NCI-H128 (cell line): ENCODE measurements around the gene XRCC4.
A peak's percentile ranks its signal among the peaks of the same experiment; 100 is the strongest.

Source experiments
- DNase-seq: peaks from one replicate; lab custom pipeline; 2025; ENCODE audit not compliant: unreplicated experiment; lab: John Stamatoyannopoulos, UW

The XRCC4 gene

GRCh38 chr5:83172011-83172410 is 94.7 kb downstream of the XRCC4 start:
- no peak for DNase-seq

GRCh38 chr5:83172655-83173054 is 95.3 kb downstream of the XRCC4 start:
- DNase-seq, result no peak

- no peak for DNase-seq
Measured at GRCh38 chr5:83173826-83174225, 96.5 kb downstream of the XRCC4 start.

GRCh38 chr5:83177803-83178202 is 100.5 kb downstream of the XRCC4 start:
- no peak for DNase-seq

- no peak for DNase-seq
Measured at GRCh38 chr5:83179966-83180365, 102.6 kb downstream of the XRCC4 start.

- no peak for DNase-seq
Measured at GRCh38 chr5:83184534-83184933, 107.2 kb downstream of the XRCC4 start.

GRCh38 chr5:83192947-83193346 is 115.6 kb downstream of the XRCC4 start:
- no peak for DNase-seq

DNA sequence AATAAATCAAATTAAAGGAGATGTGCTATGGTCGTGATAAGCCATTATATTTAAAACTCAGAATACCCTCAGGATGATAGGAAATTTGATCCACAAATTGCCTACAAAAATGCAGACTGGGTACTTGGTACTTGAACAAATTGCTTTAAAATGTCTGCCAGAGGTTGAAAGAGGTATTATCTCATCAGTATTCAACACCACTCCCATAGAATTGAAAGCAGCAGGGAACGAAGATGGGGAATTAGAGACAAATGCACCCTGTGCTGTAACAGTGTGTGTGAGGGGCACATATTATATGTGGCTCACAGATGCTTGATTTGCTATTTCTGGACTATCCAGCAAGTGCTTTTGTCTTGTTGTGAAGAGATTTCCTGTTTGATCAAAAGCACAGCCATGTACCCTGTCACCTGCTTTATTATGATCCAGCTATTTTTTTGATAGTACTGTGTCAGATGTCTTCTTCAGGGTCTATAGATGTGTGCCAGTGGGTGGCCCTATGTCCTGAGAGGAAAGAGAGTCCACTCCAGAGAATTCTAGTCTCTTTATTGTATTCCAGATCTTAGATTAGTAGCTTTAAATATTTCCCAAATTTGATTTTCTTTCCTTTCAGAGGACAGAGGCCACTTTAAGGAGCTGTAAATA is 120.1 kb downstream of the XRCC4 start:
- DNase-seq, result peak; percentile 11

- no peak for DNase-seq
Measured at GRCh38 chr5:83199126-83199525, 121.8 kb downstream of the XRCC4 start.

DNA sequence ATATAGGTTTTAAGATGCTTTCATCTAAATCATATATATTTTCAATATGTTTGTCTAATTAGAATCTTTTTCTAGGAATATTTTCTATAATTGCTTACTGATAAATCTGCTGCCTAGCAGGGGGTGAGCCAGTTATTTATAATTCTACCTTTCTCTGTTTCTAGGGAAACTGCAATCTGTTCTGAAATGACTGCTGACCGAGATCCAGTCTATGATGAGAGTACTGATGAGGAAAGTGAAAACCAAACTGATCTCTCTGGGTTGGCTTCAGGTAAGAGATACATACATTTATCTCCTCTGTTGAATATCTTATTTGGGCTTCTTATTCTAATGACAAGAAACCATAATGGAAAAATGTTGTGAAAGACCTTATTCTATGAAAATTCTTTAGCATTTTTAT is 127.3 kb downstream of the XRCC4 start:
- no peak for DNase-seq

GRCh38 chr5:83209963-83210362 is 132.6 kb downstream of the XRCC4 start:
- no peak for DNase-seq

DNA sequence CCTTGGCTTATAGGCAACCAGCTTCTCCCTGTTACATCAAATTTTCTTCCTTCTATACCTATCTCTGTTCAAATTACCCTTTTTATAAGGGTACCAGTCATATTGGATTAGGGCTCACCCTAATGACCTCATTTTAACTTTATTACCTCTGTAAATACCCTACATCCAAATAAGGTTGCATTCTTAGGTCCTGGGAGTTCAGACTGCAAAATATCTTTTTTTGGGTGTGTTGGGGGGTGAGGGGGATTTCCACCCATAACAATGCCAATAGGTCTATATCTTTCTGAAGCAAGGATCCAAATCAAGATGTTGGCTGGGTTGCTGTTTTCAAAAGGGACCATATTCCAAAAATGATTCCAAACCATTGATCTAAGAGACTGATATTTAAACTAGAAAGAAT is 141.7 kb downstream of the XRCC4 start:
- DNase-seq, result no peak

DNA sequence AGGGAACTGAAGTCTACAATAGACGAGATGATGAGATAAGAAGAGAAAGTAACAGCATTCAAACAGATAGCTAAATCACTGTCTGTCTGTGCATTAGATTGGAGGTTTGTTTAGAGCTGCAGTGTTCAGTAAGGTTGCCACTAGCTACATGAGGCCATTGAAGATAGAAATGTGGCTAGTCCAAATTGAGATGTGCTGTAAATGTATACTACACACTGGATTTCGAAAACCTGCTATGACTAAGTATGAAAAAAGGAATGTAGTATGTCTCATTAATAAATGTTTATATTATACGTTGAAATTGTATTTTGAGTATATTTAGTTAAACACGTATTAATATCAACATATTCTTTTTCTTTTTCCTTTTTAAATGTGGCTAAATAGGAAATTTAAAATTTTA is 142.1 kb downstream of the XRCC4 start:
- DNase-seq, result no peak

DNA sequence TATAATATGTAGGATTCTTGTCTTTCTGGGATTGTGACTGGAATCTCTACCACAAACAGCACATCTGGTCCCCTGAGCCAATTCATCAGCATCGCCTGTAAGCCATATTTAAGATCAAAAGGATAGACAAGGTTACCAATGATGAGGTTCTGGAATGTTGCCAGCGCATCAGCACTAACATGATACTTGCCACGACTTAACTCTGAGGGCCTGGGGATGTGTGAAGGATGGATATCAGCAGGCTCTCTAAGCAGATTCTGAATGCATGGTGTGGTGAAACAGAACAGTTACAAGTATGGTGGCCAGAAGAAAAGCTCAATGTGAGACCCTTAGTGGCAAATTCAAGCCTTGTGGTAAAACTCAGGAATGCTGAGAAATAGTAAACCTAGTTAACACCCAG is 143.0 kb downstream of the XRCC4 start:
- no peak for DNase-seq

DNA sequence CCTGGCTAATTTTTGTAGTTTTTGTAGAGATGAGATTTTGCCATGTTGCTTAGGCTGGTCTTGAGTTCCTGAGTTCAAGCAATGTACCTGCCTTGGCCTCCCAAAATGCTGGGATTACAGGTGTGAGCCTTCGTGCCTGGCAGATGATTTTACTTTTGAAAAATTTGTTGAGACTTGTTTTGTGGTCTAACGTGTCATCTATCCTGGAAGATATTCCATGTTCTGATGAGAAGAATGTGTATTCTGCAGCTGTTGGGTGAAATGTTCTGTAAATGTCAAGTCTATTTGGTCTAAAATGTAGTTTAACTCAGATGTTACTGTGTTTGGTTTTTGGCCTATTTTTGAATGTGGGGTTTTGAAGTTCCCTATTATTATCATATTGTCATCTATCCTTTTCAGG is 145.6 kb downstream of the XRCC4 start:
- no peak for DNase-seq

- no peak for DNase-seq
Measured at GRCh38 chr5:83227611-83228010, 150.3 kb downstream of the XRCC4 start.

DNA sequence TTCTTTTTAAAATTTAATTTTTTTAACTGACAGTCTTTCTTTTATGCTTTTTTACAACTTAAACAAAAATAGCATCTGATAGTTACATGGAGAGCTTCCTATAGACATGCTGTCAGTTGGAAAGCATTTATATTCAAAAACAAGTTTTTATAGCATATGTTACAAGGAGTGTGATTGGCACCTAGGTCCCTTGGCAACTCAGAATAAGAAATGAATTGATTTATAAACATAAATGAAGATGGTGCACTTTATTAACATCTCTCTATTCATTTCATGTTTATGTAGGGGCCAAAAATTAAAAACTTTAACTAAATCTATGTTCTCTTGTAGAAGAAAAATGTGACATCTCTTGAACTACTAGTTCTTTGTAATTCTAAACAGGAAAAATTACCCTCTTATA is 153.2 kb downstream of the XRCC4 start:
- no peak for DNase-seq

GRCh38 chr5:83244516-83244915 is 167.2 kb downstream of the XRCC4 start:
- no peak for DNase-seq

DNA sequence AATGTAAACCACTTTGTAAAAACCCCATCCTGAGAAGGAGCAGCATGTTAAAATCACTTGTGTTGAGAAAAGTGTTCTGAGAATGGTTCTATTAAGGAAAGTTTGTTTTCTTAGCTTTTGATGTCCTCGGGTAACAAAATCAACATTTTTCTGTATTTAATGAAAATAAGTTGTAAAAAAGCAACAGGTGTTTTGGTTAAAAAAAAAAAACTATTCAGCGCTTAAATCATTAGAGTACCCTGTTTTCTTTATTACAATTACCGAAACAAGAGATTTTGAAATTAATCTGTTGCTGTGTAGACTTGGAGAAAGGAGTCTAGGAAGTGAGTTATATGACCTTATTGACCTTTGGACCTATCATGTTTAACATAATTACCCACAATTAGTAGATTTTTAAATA is 167.7 kb downstream of the XRCC4 start:
- no peak for DNase-seq

GRCh38 chr5:83246071-83246470 is 168.7 kb downstream of the XRCC4 start:
- DNase-seq, result no peak

DNA sequence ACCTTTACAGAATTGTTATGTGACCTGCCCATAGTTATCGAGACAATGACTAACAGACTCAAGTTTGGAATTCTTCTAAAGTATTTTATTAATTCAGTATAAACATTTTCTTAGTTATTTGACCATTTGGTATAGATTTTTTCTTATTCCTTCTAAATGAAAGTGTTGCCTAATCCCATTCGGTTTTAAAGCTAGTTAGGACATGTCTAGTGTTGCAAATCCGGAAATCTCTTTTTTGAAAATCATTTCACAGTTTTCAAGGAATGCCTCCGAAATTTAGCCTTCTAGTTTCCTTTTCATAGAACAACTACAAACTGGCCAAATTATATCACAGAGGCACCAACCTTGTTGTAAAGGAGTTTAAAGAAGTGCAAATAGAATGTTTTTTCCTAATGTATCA is 171.8 kb downstream of the XRCC4 start:
- no peak for DNase-seq

- DNase-seq, result no peak
Measured at GRCh38 chr5:83251849-83252248, 174.5 kb downstream of the XRCC4 start.

DNA sequence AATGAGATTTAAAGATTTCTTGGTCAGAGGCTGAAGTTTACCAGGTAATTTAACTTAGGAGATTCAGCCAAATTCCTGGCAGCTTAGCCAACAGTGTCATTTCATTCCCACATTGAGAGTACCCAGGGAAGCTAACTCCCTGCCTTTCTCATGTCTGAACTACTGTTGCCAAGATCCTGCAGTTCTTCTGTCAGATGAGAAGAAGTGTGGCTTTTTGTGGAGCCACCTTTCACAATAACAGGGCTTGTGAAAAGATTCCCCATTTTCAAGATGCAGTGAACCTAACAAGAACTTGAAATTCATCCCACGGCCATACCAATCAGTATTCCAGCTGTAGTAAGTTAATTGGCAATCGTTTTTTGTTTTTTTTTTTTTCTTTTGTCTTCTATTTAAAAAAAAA is 176.4 kb downstream of the XRCC4 start:
- no peak for DNase-seq

GRCh38 chr5:83255268-83255667 is 177.9 kb downstream of the XRCC4 start:
- DNase-seq, result no peak
